Right lobe of liver (tissue), 4 donors: ENCODE data around the gene CATSPERE.
"Not testable (repeated sequence)": the region's sequence is repeated elsewhere in the genome, so short reads cannot be mapped to it uniquely, and the experiment has no call there.

Experiments
- CTCF ChIP-seq, 4 donors: fragments of 200-600 bp in 3 of 4; fragments of 450-650 bp in 1 of 4; IDR thresholded peaks; one replicate each; pipeline versions ENCODE4 v1.5.1 to v1.8.0; 2016 to 2022; ENCODE audit warnings: antibody characterized with exemption in 4 of 4, mild to moderate bottlenecking in 2 of 4
- POLR2A ChIP-seq: fragments of 450-650 bp; IDR thresholded peaks from one replicate; pipeline ENCODE4 v1.6.1; 2017; ENCODE audit warnings: antibody characterized with exemption, mild to moderate bottlenecking
- donor health status: DM: no; HTN: no; CAD: no.
- donor health status: DM: no; HTN: no; CAD: no.
- donor health status: DM: no; HTN: yes; CAD: no.

GRCh38 chr1:244562877-244563276, 101.8 kb downstream of the CATSPERE start:
- not testable (repeated sequence) for TF ChIP-seq POLR2A; CTCF (IDR thresholded peaks at IDR 0.05)
